Mucosa of descending colon (tissue), 3 donors: ENCODE data around the gene PPP1CC. TPM values are rescaled to one million over a fixed set of nuclear protein-coding genes. Genes with fewer than 3 reads are reported as not detected.

Experiments
- ATAC-seq: fragments of 200-7000 bp; cut with Tn5 transposase; one replicate; pipeline ENCODE4 v1.9.1; 2020; ENCODE audit warnings: mild to moderate bottlenecking, moderate library complexity
- DNase-seq, 3 donors: peaks; one replicate each; pipeline ENCODE4 v3.0.0-alpha.2; 2020
- H3K36me3 ChIP-seq: fragments of 200-600 bp; one replicate; pipeline ENCODE4 v1.8.0; 2021; ENCODE audit warnings: low read depth, mild to moderate bottlenecking
- H3K4me1 ChIP-seq: fragments of 200-600 bp; one replicate; pipeline ENCODE4 v1.8.0; 2021; ENCODE audit warnings: low read depth, mild to moderate bottlenecking
- H3K4me3 ChIP-seq: fragments of 200-600 bp; one replicate; pipeline ENCODE4 v1.8.0; 2021; ENCODE audit warnings: mild to moderate bottlenecking
- H3K9me3 ChIP-seq: fragments of 200-600 bp; one replicate; pipeline ENCODE4 v1.8.0; 2021; ENCODE audit warnings: mild to moderate bottlenecking
- intact Hi-C, 2 donors: fragments of 100-400 bp; cut with DNase I in 1 of 2; cut with micrococcal nuclease in 1 of 2; formaldehyde crosslinking; loops; one replicate each; pipeline versions ENCODE4 v1.11.0 to v1.11.1; 2022; cut with DNase I, micrococcal nuclease
- total RNA-seq, 3 donors: library from RNA; stranded (reverse); fragmentation: NEBNext Ultra II Directional in 2 of 3; extraction: Animal tissue kit (Norgen Biotek cat#: 25700) in 2 of 3; gene quantifications; one replicate each; pipeline versions ENCODE4 v1.2.1 to v1.2.4, GENCODE V29; 2021 to 2023
- TF ChIP-seq, protein P1 (sequence below): fragments of 200-600 bp; IDR thresholded peaks from one replicate; pipeline ENCODE4 v1.8.0; 2022; ENCODE audit warnings: antibody characterized with exemption, mild to moderate bottlenecking
- donor health status: DM: no; HTN: no; CAD: no; lungs with moderate emphysema.
- donor health status: DM: no; HTN: no; CAD: no.
- donor health status: DM: no; HTN: yes; CAD: no.

PPP1CC gene
- total RNA-seq, 3 donors from 2014 or later: 145 to 171 (median 161) TPM

- intact Hi-C loops: no loop called here
- DNase-seq: no peak
- H3K36me3 ChIP-seq: no peaks in the 10 kb centered on the region
- TF ChIP-seq, protein P1, sequence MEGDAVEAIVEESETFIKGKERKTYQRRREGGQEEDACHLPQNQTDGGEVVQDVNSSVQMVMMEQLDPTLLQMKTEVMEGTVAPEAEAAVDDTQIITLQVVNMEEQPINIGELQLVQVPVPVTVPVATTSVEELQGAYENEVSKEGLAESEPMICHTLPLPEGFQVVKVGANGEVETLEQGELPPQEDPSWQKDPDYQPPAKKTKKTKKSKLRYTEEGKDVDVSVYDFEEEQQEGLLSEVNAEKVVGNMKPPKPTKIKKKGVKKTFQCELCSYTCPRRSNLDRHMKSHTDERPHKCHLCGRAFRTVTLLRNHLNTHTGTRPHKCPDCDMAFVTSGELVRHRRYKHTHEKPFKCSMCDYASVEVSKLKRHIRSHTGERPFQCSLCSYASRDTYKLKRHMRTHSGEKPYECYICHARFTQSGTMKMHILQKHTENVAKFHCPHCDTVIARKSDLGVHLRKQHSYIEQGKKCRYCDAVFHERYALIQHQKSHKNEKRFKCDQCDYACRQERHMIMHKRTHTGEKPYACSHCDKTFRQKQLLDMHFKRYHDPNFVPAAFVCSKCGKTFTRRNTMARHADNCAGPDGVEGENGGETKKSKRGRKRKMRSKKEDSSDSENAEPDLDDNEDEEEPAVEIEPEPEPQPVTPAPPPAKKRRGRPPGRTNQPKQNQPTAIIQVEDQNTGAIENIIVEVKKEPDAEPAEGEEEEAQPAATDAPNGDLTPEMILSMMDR: no peak
- H3K4me1 ChIP-seq: no peaks in the 10 kb centered on the region
- peak; percentile 68 for ATAC-seq
- H3K4me3 ChIP-seq: no peak overlapping the region
- peaks cover 2% of the 10 kb centered on the region for H3K9me3 ChIP-seq
These were observed 65.3 kb downstream of the PPP1CC start for GRCh38 chr12:110677206-110677911.

- Histone ChIP-seq H3K9me3 (peaks cover 2% of the 10 kb centered on the region), H3K36me3 (no peaks in the 10 kb centered on the region), H3K4me3 (no peak overlapping the region), H3K4me1 (no peaks in the 10 kb centered on the region)
- TF ChIP-seq, protein P1: no peak
- DNase-seq: no peak
- intact Hi-C loops: no loop called here
- no peak for ATAC-seq
These were observed 66.5 kb downstream of the PPP1CC start for GRCh38 chr12:110676171-110676570.

GRCh38 chr12:110670161-110670701 is 72.5 kb downstream of the PPP1CC start:
- Histone ChIP-seq H3K9me3 (peaks cover 4% of the 10 kb centered on the region), H3K4me3 (no peak overlapping the region), H3K4me1 (no peaks in the 10 kb centered on the region), H3K36me3 (no peaks in the 10 kb centered on the region)
- intact Hi-C loops: no loop called here
- DNase-seq (no peak), ATAC-seq (peak; percentile 44)
- TF ChIP-seq, protein P1: no peak

Other genes with a start within 250 kb of the PPP1CC start
- gene VPS29, start 240.8 kb downstream of the PPP1CC start, total RNA-seq: 100 to 1,000 TPM in 2 of 3 donors, 10 to 100 TPM in 1; 99.5 to 127 (median 121) TPM
- 1 to 10 TPM in 1 of 3 donors, under 1 TPM in 2; 0.26 to 1.6 (median 0.53) TPM for gene RAD9B, start 240.6 kb downstream of the PPP1CC start, total RNA-seq
- gene PPTC7, start 159.6 kb downstream of the PPP1CC start, total RNA-seq: 10 to 100 TPM; 32.2 to 34.8 (median 32.8) TPM
- 10 to 100 TPM in 1 of 3 donors, 1 to 10 TPM in 2; 7.2 to 23.7 (median 8.2) TPM for gene TCTN1, start 128.8 kb downstream of the PPP1CC start, total RNA-seq
- 1 to 10 TPM; 1.6 to 5.6 (median 3.5) TPM for gene HVCN1, start 53.8 kb downstream of the PPP1CC start, total RNA-seq
- not detected for gene CCDC63, start 104.1 kb upstream of the PPP1CC start, total RNA-seq
- gene MYL2, start 177.7 kb upstream of the PPP1CC start, total RNA-seq: 10 to 100 TPM in 1 of 3 donors, 1 to 10 TPM in 1, not detected in 1; 3.8 to 13.2 TPM